Measurements from ENCODE around the gene NOC2L. TPM values are rescaled to one million over a fixed set of nuclear protein-coding genes. Genes with fewer than 3 reads are reported as not detected.
"Not testable (repeated sequence)": the region's sequence is repeated elsewhere in the genome, so short reads cannot be mapped to it uniquely, and the experiment has no call there.

The NOC2L gene
- total and polyA plus RNA-seq, 2 donors (not counting 1 experiment from before 2014, with no cell fraction given): 34.1 to 61.1 TPM

- Histone ChIP-seq H4K20me1 (ENCODE audit: control insufficient read depth, extremely low read depth, insufficient read depth, low read length) (no peaks in the 10 kb centered on the region), H3K9me3 (ENCODE audit: control insufficient read depth, insufficient read depth, low read depth, low read length) (no peaks in the 10 kb centered on the region), H3K9ac (ENCODE audit: insufficient read depth, low read length) (no peak overlapping the region), H3K4me3 (replicated peaks in 1 of 4; ENCODE audit: control extremely low read depth in 1 of 4, insufficient read depth in 1 of 4, low read depth in 3 of 4, low read length in 4 of 4) (no peak overlapping the region), H3K27me3 (ENCODE audit: control insufficient read depth, insufficient read depth, low read length) (peaks cover 8% of the 10 kb centered on the region), H3K36me3 (ENCODE audit: control insufficient read depth, insufficient read depth, low read length) (no peaks in the 10 kb centered on the region), H3K4me2 (ENCODE audit: extremely low read depth, insufficient read depth, low read length) (no peak overlapping the region), H2AFZ (ENCODE audit: low read length) (no peak overlapping the region), H3K27ac (ENCODE audit: insufficient read depth, low read length) (no peak overlapping the region), H3K79me2 (ENCODE audit: control insufficient read depth, insufficient read depth, low read length) (no peaks in the 10 kb centered on the region), H3K4me1 (ENCODE audit: control insufficient read depth, extremely low read depth, insufficient read depth, low read length) (peaks cover 3% of the 10 kb centered on the region)
- no peak for DNase-seq (ENCODE audit: low read depth in 2 of 2)
- TF ChIP-seq EZH2 (IDR thresholded peaks at IDR 0.05; ENCODE audit: low read length, missing control alignments) (no peak), CTCF (conservative IDR thresholded peaks at IDR 0.05 in 1 of 2, IDR thresholded peaks at IDR 0.05 in 1 of 2; ENCODE audit: low read depth in 1 of 2, low read length in 2 of 2) (no peak)
These were observed 57.8 kb downstream of the NOC2L start for GRCh38 chr1:901108-901859.

- H2AFZ ChIP-seq (ENCODE audit: low read length): no peak overlapping the region
These were observed 59.3 kb downstream of the NOC2L start for GRCh38 chr1:899636-900317.

GRCh38 chr1:897951-898350 lies 61.1 kb downstream of the NOC2L start:
- not testable (repeated sequence) for H3K4me3 ChIP-seq (replicated peaks in 1 of 4; ENCODE audit: control extremely low read depth in 1 of 4, insufficient read depth in 1 of 4, low read depth in 3 of 4, low read length in 4 of 4); H3K9ac ChIP-seq (ENCODE audit: insufficient read depth, low read length); H3K4me2 ChIP-seq (ENCODE audit: extremely low read depth, insufficient read depth, low read length); H3K36me3 ChIP-seq (ENCODE audit: control insufficient read depth, insufficient read depth, low read length); H3K4me1 ChIP-seq (ENCODE audit: control insufficient read depth, extremely low read depth, insufficient read depth, low read length); H2AFZ ChIP-seq (ENCODE audit: low read length); H3K27ac ChIP-seq (ENCODE audit: insufficient read depth, low read length); H4K20me1 ChIP-seq (ENCODE audit: control insufficient read depth, extremely low read depth, insufficient read depth, low read length); H3K79me2 ChIP-seq (ENCODE audit: control insufficient read depth, insufficient read depth, low read length); H3K27me3 ChIP-seq (ENCODE audit: control insufficient read depth, insufficient read depth, low read length); DNase-seq (ENCODE audit: low read depth in 2 of 2); H3K9me3 ChIP-seq (ENCODE audit: control insufficient read depth, insufficient read depth, low read depth, low read length)

More at GRCh38 chr1:899636-900317, 59.3 kb downstream of the NOC2L start:
- H3K9ac ChIP-seq (ENCODE audit: insufficient read depth, low read length): no peak overlapping the region
- no peaks in the 10 kb centered on the region for H3K79me2 ChIP-seq (ENCODE audit: control insufficient read depth, insufficient read depth, low read length)
- H3K27me3 ChIP-seq (ENCODE audit: control insufficient read depth, insufficient read depth, low read length): peaks cover 8% of the 10 kb centered on the region
- no peak overlapping the region for H3K4me2 ChIP-seq (ENCODE audit: extremely low read depth, insufficient read depth, low read length)
- no peak for DNase-seq (ENCODE audit: low read depth in 2 of 2)
- no peak overlapping the region for H3K27ac ChIP-seq (ENCODE audit: insufficient read depth, low read length)
- no peaks in the 10 kb centered on the region for H3K36me3 ChIP-seq (ENCODE audit: control insufficient read depth, insufficient read depth, low read length)
- no peaks in the 10 kb centered on the region for H3K9me3 ChIP-seq (ENCODE audit: control insufficient read depth, insufficient read depth, low read depth, low read length)
- no peaks in the 10 kb centered on the region for H4K20me1 ChIP-seq (ENCODE audit: control insufficient read depth, extremely low read depth, insufficient read depth, low read length)
- TF ChIP-seq EZH2 (IDR thresholded peaks at IDR 0.05; ENCODE audit: low read length, missing control alignments): no peak
- no peak for TF ChIP-seq CTCF (conservative IDR thresholded peaks at IDR 0.05 in 1 of 2, IDR thresholded peaks at IDR 0.05 in 1 of 2; ENCODE audit: low read depth in 1 of 2, low read length in 2 of 2)
- H3K4me3 ChIP-seq (replicated peaks in 1 of 4; ENCODE audit: control extremely low read depth in 1 of 4, insufficient read depth in 1 of 4, low read depth in 3 of 4, low read length in 4 of 4): no peak overlapping the region
- H3K4me1 ChIP-seq (ENCODE audit: control insufficient read depth, extremely low read depth, insufficient read depth, low read length): no peaks in the 10 kb centered on the region
